Measurements from ENCODE around the gene CCDC85C.

- no peak for TF ChIP-seq MAX (IDR thresholded peaks at IDR 0.05)
- TF ChIP-seq CTCF (IDR thresholded peaks at IDR 0.05; ENCODE audit: low read depth, low read length, missing input control): no peak
- no peak for TF ChIP-seq RAD21 (IDR thresholded peaks at IDR 0.05)
- TF ChIP-seq EGR1 (IDR thresholded peaks at IDR 0.05; ENCODE audit: low read depth in 2 of 2): no peak
- no peak for TF ChIP-seq JUND (IDR thresholded peaks at IDR 0.05)
- TF ChIP-seq YY1 (IDR thresholded peaks at IDR 0.05): no peak
- no peak for TF ChIP-seq REST (IDR thresholded peaks at IDR 0.05)
- no peak for TF ChIP-seq SP1 (IDR thresholded peaks at IDR 0.05)
- TF ChIP-seq FOXA1 (IDR thresholded peaks at IDR 0.05): no peak
- no peak for TF ChIP-seq ATF3 (IDR thresholded peaks at IDR 0.05)
- TF ChIP-seq TAF1 (conservative IDR thresholded peaks at IDR 0.05): no peak
These were observed 6.0 kb downstream of the CCDC85C start for GRCh38 chr14:99597911-99598600.

Data from liver (tissue), 3 donors.